ENCODE results near the gene ZFYVE16.
"Not testable (repeated sequence)": the region's sequence is repeated elsewhere in the genome, so short reads cannot be mapped to it uniquely, and the experiment has no call there.

Gene ZFYVE16

GRCh38 chr5:80408484-80409366 lies 861 bp downstream of the ZFYVE16 start:
- Mint-ChIP-seq H3K4me3 (peak overlapping the region; percentile 93), H3K27me3 (ENCODE audit: low read depth, poor library complexity) (peaks cover 3% of the 10 kb centered on the region), H3K27ac (peak overlapping the region; percentile 96), H3K9me3 (peaks cover 6% of the 10 kb centered on the region), H3K36me3 (ENCODE audit: low read depth) (peaks cover 25% of the 10 kb centered on the region), H3K4me1 (peaks cover 25% of the 10 kb centered on the region)
- peak; percentile 82 for DNase-seq
- TF ChIP-seq CTCF (IDR thresholded peaks at IDR 0.05): peak; percentile 1

- Mint-ChIP-seq H3K27me3 (ENCODE audit: low read depth, poor library complexity) (peaks cover 3% of the 10 kb centered on the region), H3K27ac (peak overlapping the region; percentile 96), H3K4me3 (peak overlapping the region; percentile 93), H3K4me1 (peaks cover 29% of the 10 kb centered on the region), H3K9me3 (peaks cover 6% of the 10 kb centered on the region), H3K36me3 (ENCODE audit: low read depth) (peaks cover 32% of the 10 kb centered on the region)
- TF ChIP-seq CTCF (IDR thresholded peaks at IDR 0.05): no peak
- DNase-seq: no peak
These were observed 1.6 kb downstream of the ZFYVE16 start for GRCh38 chr5:80409367-80409966.

- Mint-ChIP-seq H3K4me3 (peak overlapping the region; percentile 19), H3K4me1 (peaks cover 29% of the 10 kb centered on the region), H3K36me3 (ENCODE audit: low read depth) (peaks cover 51% of the 10 kb centered on the region), H3K9me3 (peaks cover 6% of the 10 kb centered on the region), H3K27me3 (ENCODE audit: low read depth, poor library complexity) (peaks cover 3% of the 10 kb centered on the region), H3K27ac (peak overlapping the region; percentile 13)
- no peak for TF ChIP-seq CTCF (IDR thresholded peaks at IDR 0.05)
- DNase-seq: no peak
These were observed 3.8 kb downstream of the ZFYVE16 start for GRCh38 chr5:80411589-80412219.

- Mint-ChIP-seq H3K36me3 (ENCODE audit: low read depth) (peaks cover 75% of the 10 kb centered on the region), H3K27me3 (ENCODE audit: low read depth, poor library complexity) (peaks cover 3% of the 10 kb centered on the region), H3K4me1 (peaks cover 24% of the 10 kb centered on the region), H3K9me3 (peaks cover 14% of the 10 kb centered on the region), H3K4me3 (no peak overlapping the region), H3K27ac (no peak overlapping the region)
- no peak for TF ChIP-seq CTCF (IDR thresholded peaks at IDR 0.05)
- no peak for DNase-seq
These were observed 6.2 kb downstream of the ZFYVE16 start for GRCh38 chr5:80414113-80414512.

- no peak for DNase-seq
- Mint-ChIP-seq H3K36me3 (ENCODE audit: low read depth) (peaks cover 92% of the 10 kb centered on the region), H3K27me3 (ENCODE audit: low read depth, poor library complexity) (no peaks in the 10 kb centered on the region), H3K27ac (no peak overlapping the region), H3K4me1 (peaks cover 5% of the 10 kb centered on the region), H3K4me3 (no peak overlapping the region), H3K9me3 (peaks cover 43% of the 10 kb centered on the region)
- TF ChIP-seq CTCF (IDR thresholded peaks at IDR 0.05): no peak
These were observed 10.1 kb downstream of the ZFYVE16 start for GRCh38 chr5:80417973-80418372.

- not testable (repeated sequence) for H3K4me1 Mint-ChIP-seq; DNase-seq; H3K27ac Mint-ChIP-seq; H3K27me3 Mint-ChIP-seq (ENCODE audit: low read depth, poor library complexity); H3K4me3 Mint-ChIP-seq
- H3K36me3 Mint-ChIP-seq (ENCODE audit: low read depth): peaks cover 97% of the 10 kb centered on the region
- H3K9me3 Mint-ChIP-seq: peaks cover 96% of the 10 kb centered on the region
These were observed 16.5 kb downstream of the ZFYVE16 start for GRCh38 chr5:80424365-80424764.

Measured in nephron progenitor cell (in vitro differentiated cells).